Calu3 (cell line): ENCODE measurements around the gene PPIP5K1. TPM values are rescaled to one million over a fixed set of nuclear protein-coding genes. Genes with fewer than 3 reads are reported as not detected.

Source experiments
- BruUV-seq: library from RNA; stranded (reverse); fragments of 400-500 nt; replicated peaks from 2 replicates; lab custom pipeline; 2021; lab: Mats Ljungman, UMichigan
- CTCF ChIA-PET: fragments of 300-600 bp; sonication (Branson Sonifier 250); formaldehyde crosslinking; loops from one replicate; lab custom pipeline; 2022; ENCODE audit warnings: antibody characterized with exemption; lab: Charles Lee
- DNase-seq: peaks from one replicate; pipeline ENCODE4 v3.0.0; 2022
- H3K27ac Mint-ChIP-seq: one replicate; pipeline ENCODE4 v1.8.0; 2022; ENCODE audit warnings: mixed read lengths; ENCODE audit not compliant: unreplicated experiment
- H3K27me3 Mint-ChIP-seq: one replicate; pipeline ENCODE4 v1.8.0; 2022; ENCODE audit warnings: mixed read lengths; ENCODE audit not compliant: unreplicated experiment
- H3K36me3 Mint-ChIP-seq: one replicate; pipeline ENCODE4 v1.8.0; 2022; ENCODE audit warnings: mild to moderate bottlenecking, moderate library complexity, mixed read lengths; ENCODE audit not compliant: insufficient read depth, unreplicated experiment
- H3K4me1 Mint-ChIP-seq: one replicate; pipeline ENCODE4 v1.8.0; 2022; ENCODE audit warnings: mild to moderate bottlenecking, low read depth, mixed read lengths; ENCODE audit not compliant: unreplicated experiment
- H3K4me3 Mint-ChIP-seq: one replicate; pipeline ENCODE4 v1.8.0; 2022; ENCODE audit warnings: mild to moderate bottlenecking, low read depth, moderate library complexity, mixed read lengths; ENCODE audit not compliant: unreplicated experiment
- H3K9me3 Mint-ChIP-seq: one replicate; pipeline ENCODE4 v1.8.0; 2022; ENCODE audit warnings: low read depth, mixed read lengths; ENCODE audit not compliant: unreplicated experiment
- CTCF ChIP-seq: fragments of 200-600 bp; IDR thresholded peaks from one replicate; pipeline ENCODE4 v1.8.0; 2022; ENCODE audit warnings: antibody characterized with exemption; ENCODE audit not compliant: unreplicated experiment
- intact Hi-C: fragments of 100-400 bp; cut with micrococcal nuclease; formaldehyde crosslinking; loops from one replicate; pipeline ENCODE4 v1.10.0; 2022; ENCODE audit not compliant: unreplicated experiment
- total RNA-seq: library from RNA; stranded (reverse); gene quantifications from 2 replicates; pipeline ENCODE4 v1.2.3, GENCODE V29; 2022

Gene PPIP5K1
- total RNA-seq, 1 experiment from 2014 or later: 29.4 TPM

DNA sequence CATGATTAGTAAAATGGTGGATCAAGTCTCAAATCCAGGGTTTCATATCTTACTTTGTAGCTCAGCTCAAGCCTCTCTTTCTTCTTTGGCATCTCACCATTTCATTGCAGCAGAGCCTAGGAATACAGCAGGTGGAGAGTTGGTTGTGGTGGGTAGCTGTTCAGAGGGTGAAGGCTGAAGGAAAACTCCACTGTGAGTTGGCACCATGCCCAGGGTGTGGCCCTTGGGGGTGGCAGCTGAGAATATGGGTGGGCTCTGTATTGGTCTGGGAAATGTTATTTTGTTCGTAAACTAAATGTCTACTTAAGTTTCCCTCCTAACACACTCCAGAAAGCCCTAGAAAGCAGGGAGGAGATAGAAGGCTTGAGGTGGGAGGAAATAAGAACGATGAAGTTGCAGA lies 74.3 kb downstream of the PPIP5K1 start:
- H3K27me3 Mint-ChIP-seq: peaks cover 65% of the 10 kb centered on the region
- H3K4me3 Mint-ChIP-seq: no peak overlapping the region
- no peak for TF ChIP-seq CTCF
- BruUV-seq: no TSS peak
- peaks cover 10% of the 10 kb centered on the region for H3K4me1 Mint-ChIP-seq
- CTCF ChIA-PET: interaction anchor here (1.9 kb wide), 1 partner anchor 22 kb away, joined by 5 read pairs; no protein-coding TSS in a partner anchor
- H3K36me3 Mint-ChIP-seq: peaks cover 9% of the 10 kb centered on the region
- H3K27ac Mint-ChIP-seq: no peak overlapping the region
- no peak for DNase-seq
- H3K9me3 Mint-ChIP-seq: no peaks in the 10 kb centered on the region
- intact Hi-C loops: no loop called here

- H3K36me3 Mint-ChIP-seq: peaks cover 16% of the 10 kb centered on the region
- no TSS peak for BruUV-seq
- CTCF ChIA-PET: interaction anchor here (1.1 to 1.9 kb wide), 3 partner anchors 13 to 74 kb away, joined by 3 to 5 read pairs (median 4); no protein-coding TSS in a partner anchor
- H3K27me3 Mint-ChIP-seq: peaks cover 57% of the 10 kb centered on the region
- DNase-seq: peak; percentile 11
- no peak overlapping the region for H3K4me3 Mint-ChIP-seq
- intact Hi-C loops: no loop called here
- peak; percentile 23 for TF ChIP-seq CTCF
- peaks cover 10% of the 10 kb centered on the region for H3K4me1 Mint-ChIP-seq
- H3K27ac Mint-ChIP-seq: no peak overlapping the region
- no peaks in the 10 kb centered on the region for H3K9me3 Mint-ChIP-seq
Measured at GRCh38 chr15:43514241-43515057, 75.6 kb downstream of the PPIP5K1 start.

DNA sequence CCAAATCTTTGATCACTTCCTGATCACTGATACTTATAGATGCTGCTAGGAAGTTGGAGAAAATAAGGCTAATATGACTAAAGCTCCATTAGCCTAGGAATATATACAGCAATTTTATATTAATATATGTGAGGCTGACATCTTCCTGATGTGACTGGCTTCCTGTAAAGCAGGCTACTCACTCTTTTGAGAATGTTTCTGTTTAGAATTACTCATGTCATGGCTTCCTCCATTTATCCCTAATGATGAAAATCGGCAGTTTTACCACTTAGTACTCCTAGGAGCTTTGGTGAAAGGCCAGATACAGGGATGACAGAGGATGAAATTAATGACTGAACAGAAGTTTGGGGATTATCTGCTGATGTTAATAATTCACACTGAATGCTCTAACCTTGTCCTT lies 76.5 kb downstream of the PPIP5K1 start:
- intact Hi-C loops: no loop called here
- no peak for TF ChIP-seq CTCF
- H3K9me3 Mint-ChIP-seq: no peaks in the 10 kb centered on the region
- H3K27me3 Mint-ChIP-seq: peaks cover 48% of the 10 kb centered on the region
- BruUV-seq: no TSS peak
- no peak for DNase-seq
- H3K4me3 Mint-ChIP-seq: no peak overlapping the region
- peaks cover 10% of the 10 kb centered on the region for H3K4me1 Mint-ChIP-seq
- peaks cover 16% of the 10 kb centered on the region for H3K36me3 Mint-ChIP-seq
- CTCF ChIA-PET: interaction anchor here (1.2 kb wide), 1 partner anchor 14 kb away, joined by 3 read pairs; no protein-coding TSS in a partner anchor
- no peak overlapping the region for H3K27ac Mint-ChIP-seq

DNA sequence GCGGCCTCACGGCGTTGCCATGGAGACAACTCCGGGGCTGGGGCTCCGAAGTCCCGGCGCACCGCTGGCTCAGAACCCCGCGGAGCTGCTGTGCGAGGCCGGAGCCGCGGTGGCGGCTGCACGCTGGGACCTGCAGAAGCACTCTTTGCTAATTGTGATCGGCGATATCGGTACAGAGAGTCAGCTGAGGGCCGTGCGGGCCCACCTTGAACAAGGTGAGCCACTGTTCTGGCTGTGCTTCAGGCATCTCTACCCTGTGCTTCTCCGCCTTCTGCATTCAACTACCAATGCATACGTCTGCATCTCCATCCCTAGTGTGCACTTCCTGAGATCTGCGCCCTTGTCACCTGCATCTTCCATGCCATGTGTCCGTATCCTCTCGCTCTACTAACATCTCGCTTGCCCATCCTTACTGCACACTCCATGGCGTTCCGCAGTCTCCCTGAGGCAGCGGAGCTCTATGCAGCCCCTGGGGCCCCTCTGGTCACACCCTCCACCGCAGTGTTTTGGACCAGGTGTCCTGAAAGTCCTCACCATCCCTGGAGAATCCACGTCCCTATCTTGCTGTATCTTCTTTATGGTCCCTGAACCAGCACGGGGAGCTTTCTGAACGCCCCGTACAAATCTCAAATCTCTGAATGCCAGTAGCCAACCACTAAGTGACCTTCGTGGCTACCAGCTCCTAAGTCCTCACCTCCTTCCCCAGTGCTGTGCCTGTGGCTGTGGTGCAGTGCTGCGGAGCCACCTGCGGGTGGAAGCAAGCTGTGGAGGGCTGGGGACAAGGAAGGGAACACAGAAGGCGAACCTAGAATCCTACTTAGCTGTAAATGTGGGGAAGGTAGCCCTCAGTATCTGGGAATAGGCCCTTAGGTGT lies 78.8 kb downstream of the PPIP5K1 start:
- Mint-ChIP-seq H3K9me3 (no peaks in the 10 kb centered on the region), H3K36me3 (peaks cover 16% of the 10 kb centered on the region), H3K4me3 (peak overlapping the region; percentile 92), H3K4me1 (peaks cover 10% of the 10 kb centered on the region), H3K27me3 (peaks cover 25% of the 10 kb centered on the region), H3K27ac (peak overlapping the region; percentile 53)
- no peak for TF ChIP-seq CTCF
- intact Hi-C loops: no loop called here
- CTCF ChIA-PET: interaction anchor here (0.6 to 0.7 kb wide), 2 partner anchors 70 to 71 kb away, joined by 3 read pairs; no protein-coding TSS in a partner anchor
- no TSS peak for BruUV-seq
- DNase-seq: no peak
